ENCODE measurements around the gene SKOR2.

GRCh38 chr18:47191961-47192360 lies 59.5 kb downstream of the SKOR2 start:
- TF ChIP-seq CTCF (IDR thresholded peaks at IDR 0.05) (no peak), POLR2A (IDR thresholded peaks at IDR 0.05) (no peak), EP300 (IDR thresholded peaks at IDR 0.05) (no peak)
